GM18519 (cell line): ENCODE measurements around the gene SMC6.

Experiments used
- ATAC-seq: cut with Tn5 transposase; IDR thresholded peaks from one replicate; pipeline ENCODE4 v1.9.1; 2021; ENCODE audit warnings: mild to moderate bottlenecking, moderate library complexity; ENCODE audit not compliant: unreplicated experiment, low FRiP score

The SMC6 gene

GRCh38 chr2:17658251-17658843 lies 95.3 kb downstream of the SMC6 start:
- no peak for ATAC-seq

- ATAC-seq, result no peak
Measured at GRCh38 chr2:17657759-17658158, 95.9 kb downstream of the SMC6 start.

- no peak for ATAC-seq
Measured at GRCh38 chr2:17652681-17653394, 100.8 kb downstream of the SMC6 start.

- no peak for ATAC-seq
Measured at GRCh38 chr2:17649026-17649425, 104.6 kb downstream of the SMC6 start.

GRCh38 chr2:17648581-17648980 lies 105.0 kb downstream of the SMC6 start:
- no peak for ATAC-seq

GRCh38 chr2:17646838-17647701 lies 106.5 kb downstream of the SMC6 start:
- no peak for ATAC-seq

GRCh38 chr2:17646081-17646554 lies 107.5 kb downstream of the SMC6 start:
- ATAC-seq, result peak; percentile 95

- ATAC-seq, result no peak
Measured at GRCh38 chr2:17644997-17645720, 108.5 kb downstream of the SMC6 start.

- no peak for ATAC-seq
Measured at GRCh38 chr2:17643031-17643615, 110.5 kb downstream of the SMC6 start.

- ATAC-seq, result no peak
Measured at GRCh38 chr2:17640406-17640805, 113.2 kb downstream of the SMC6 start.

GRCh38 chr2:17638196-17638743 lies 115.3 kb downstream of the SMC6 start:
- no peak for ATAC-seq

- ATAC-seq, result no peak
Measured at GRCh38 chr2:17637131-17637906, 116.3 kb downstream of the SMC6 start.

- ATAC-seq, result no peak
Measured at GRCh38 chr2:17636257-17636656, 117.4 kb downstream of the SMC6 start.

GRCh38 chr2:17634997-17635396 lies 118.6 kb downstream of the SMC6 start:
- no peak for ATAC-seq

GRCh38 chr2:17630089-17630488 lies 123.5 kb downstream of the SMC6 start:
- no peak for ATAC-seq

GRCh38 chr2:17628349-17629261 lies 125.0 kb downstream of the SMC6 start:
- peak; percentile 33 for ATAC-seq

- ATAC-seq, result no peak
Measured at GRCh38 chr2:17627434-17627833, 126.2 kb downstream of the SMC6 start.

GRCh38 chr2:17626986-17627385 lies 126.6 kb downstream of the SMC6 start:
- no peak for ATAC-seq
